WI38 (cell line): ENCODE results near the gene PAFAH2.
"Not testable (repeated sequence)": the region's sequence is repeated elsewhere in the genome, so short reads cannot be mapped to it uniquely, and the experiment has no call there.

ENCODE experiments used
- H3K4me3 ChIP-seq: 2 replicates; pipeline ENCODE4 v1.5.1; 2011; ENCODE audit warnings: low read depth, mild to moderate bottlenecking, control low read depth, low read length
- CTCF ChIP-seq: IDR thresholded peaks from 2 replicates; pipeline ENCODE4 v1.5.1; 2012; ENCODE audit warnings: low read depth, mild to moderate bottlenecking, control low read depth, low read length

PAFAH2 gene

DNA sequence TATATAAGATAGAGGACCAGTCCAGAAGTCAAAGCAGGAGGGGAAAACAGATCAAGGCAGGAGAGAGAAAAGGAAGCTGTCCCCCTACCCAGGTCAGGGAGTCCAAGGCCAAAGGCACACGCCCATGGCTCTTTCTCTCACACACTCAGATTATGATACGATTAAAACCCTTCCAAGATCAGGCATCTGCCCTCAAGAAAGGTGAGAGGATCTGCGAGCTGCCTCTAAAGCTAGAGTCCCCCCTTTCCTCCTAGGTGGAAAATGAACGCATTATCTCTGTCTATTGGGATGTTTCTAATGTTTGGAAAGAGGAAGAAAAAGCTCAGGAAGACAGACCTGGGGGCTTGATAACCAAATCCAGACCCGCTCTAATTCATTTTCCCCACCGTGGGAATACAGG is 7.6 kb downstream of the PAFAH2 start:
- no peak for TF ChIP-seq CTCF
- no peak overlapping the region for H3K4me3 ChIP-seq

GRCh38 chr1:25989440-25990234 is 8.2 kb downstream of the PAFAH2 start:
- no peak overlapping the region for H3K4me3 ChIP-seq
- TF ChIP-seq CTCF, result no peak

DNA sequence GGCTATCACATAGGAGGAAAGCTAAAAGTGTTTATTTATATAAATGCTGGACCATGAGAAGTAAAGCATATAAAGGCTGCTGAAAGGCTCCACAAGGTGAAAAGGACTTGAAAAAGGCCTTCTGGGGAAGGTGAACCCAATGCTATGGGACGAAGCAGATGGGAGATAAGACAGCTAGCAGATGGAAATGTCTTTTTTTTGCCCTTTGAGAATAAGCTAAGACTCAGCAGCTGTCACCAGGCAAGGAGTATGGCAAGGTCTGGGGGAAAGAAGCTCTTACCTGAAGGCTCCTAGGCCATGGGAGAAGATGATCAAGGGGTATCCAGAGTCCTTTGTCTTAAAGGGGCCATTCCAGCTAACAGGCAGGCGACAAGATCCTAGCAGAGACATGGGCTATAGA is 9.9 kb downstream of the PAFAH2 start:
- no peak overlapping the region for H3K4me3 ChIP-seq
- no peak for TF ChIP-seq CTCF

GRCh38 chr1:25986773-25987172 is 11.1 kb downstream of the PAFAH2 start:
- H3K4me3 ChIP-seq, result not testable (repeated sequence)

DNA sequence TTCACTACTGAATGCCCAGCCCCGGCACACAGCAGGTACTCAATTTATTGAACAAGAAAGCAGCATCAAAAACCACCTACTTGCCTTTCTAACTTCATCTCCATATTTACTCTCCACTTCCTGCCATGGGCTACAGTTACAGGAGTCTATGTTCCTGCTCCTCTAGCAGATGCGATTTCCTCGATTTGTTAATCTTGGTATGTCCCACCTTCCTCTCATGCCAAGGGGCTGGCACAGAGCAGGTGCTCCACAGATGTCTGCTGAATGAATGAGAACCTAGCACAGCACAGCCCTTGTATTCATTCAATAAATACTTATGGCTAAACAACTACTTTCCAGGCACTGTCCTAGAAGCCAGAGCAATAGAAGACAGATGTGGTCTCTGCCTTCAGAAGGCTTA is 12.2 kb downstream of the PAFAH2 start:
- TF ChIP-seq CTCF, result no peak
- no peak overlapping the region for H3K4me3 ChIP-seq

DNA sequence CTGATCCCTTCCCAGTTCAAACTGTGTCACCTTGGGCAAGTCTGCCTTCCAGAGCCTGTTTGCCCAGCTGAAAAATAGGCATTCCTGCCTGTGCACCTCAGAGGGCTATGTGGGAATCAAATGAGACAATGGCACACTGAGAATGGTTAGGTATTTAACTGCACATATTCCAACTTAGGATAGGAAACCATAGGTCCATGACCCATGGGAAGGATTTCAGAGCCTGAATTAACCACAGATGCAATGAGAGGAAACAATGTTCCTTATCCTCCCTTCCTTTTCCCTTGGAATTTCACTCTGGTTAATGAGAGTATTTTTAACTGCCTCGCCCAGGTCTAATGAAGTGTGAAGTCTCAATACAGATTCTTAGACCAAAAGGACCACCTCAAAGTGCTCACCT is 12.7 kb downstream of the PAFAH2 start:
- TF ChIP-seq CTCF, result no peak
- no peak overlapping the region for H3K4me3 ChIP-seq

DNA sequence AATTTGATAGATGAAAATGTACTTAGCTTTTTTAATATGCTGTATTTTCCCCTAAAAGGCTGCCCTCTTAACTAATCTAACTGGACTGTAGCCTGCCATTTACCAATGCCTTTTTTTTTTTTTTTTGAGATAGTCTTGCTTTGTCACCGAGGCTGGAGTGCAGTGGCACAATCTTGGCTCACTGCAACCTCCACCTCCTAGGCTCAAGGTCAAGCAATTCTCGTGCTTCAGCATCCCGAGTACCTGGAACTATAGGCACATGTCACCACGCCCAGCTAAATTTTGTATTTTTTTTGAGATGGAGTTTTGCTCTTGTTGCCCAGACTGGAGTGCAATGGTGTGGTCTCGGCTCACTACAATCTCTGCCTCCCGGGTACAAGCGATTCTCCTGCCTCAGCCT is 18.7 kb downstream of the PAFAH2 start:
- no peak overlapping the region for H3K4me3 ChIP-seq
- TF ChIP-seq CTCF, result no peak

- TF ChIP-seq CTCF, result no peak
- no peak overlapping the region for H3K4me3 ChIP-seq
Measured at GRCh38 chr1:25978403-25978802, 19.5 kb downstream of the PAFAH2 start.
